Fibroblast of upper back skin (primary cell): ENCODE data around the gene NYAP1.
"Not testable (repeated sequence)": the region's sequence is repeated elsewhere in the genome, so short reads cannot be mapped to it uniquely, and the experiment has no call there.

Experiments
- DNase-seq: peaks from one replicate; pipeline ENCODE4 v3.0.0-alpha.2; 2013

The NYAP1 gene

DNA sequence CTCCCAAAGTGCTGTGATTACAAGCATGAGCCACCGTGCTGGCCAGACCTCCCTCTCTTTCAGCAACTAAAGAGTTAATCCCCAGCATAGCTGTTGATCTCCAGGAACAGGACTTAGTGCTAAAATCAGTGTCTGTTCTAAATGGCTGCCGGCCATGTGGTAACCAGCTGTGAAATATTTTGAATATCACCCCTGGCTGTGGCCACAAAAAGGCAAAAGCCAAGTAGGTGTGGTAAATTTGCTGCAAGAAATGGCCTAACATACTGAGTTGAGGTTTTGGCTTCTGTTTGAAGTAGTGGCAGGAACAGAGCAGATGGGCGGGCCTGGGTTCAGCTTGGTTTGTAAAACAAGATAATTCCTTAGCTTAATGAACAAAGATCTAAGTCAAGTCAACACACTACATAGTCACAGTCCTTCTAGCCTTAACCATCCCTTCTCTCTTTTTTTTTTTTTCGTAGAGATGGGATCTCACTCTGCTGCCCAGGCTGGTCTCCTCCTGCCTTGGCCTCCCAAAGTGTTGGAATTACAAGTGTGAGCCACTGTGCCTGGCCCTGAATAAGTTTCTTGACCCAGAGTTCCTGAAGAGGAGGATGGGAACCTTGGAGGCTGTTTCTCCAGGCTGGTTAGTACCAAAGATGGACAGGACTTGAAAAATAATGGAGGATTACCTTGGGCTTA is 32.5 kb downstream of the NYAP1 start:
- peak; percentile 99 for DNase-seq

DNA sequence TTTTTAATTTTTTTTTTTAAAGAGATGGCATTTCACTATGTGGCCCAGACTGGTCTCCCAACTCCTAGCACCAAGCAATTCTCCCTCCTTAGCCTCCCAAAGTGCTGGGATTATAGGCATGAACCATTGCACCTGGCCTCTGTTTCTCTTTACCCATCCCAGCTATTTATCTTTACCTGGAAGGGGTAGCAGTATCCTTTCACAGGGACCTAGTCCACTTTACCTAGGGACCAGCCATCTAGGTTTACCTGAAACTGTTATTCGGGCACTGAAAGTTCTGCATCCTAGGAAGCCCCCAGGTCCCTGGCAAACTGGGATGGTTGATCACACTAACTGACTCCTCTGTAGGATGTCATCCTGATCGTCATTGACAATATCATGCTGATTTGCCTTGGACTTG is 33.6 kb downstream of the NYAP1 start:
- no peak for DNase-seq

GRCh38 chr7:100519580-100519979 is 35.9 kb downstream of the NYAP1 start:
- DNase-seq, result no peak

DNA sequence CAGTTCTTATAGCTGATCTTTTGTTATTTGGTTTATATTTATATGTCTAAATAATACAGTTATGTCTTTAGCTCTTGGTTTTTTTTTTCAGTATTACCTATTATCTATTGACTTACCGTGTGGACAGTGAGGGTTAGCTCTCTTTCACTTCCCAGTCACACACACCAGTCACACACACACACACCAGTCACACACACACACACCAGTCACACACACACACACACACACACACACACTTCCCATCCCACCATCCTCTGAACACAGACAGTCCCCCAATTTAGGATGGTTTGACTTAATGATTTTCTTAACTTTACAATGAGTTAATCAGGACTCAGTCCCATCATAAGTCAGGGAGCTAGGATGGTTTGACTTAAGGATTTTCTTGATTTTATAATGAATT is 36.4 kb downstream of the NYAP1 start:
- DNase-seq, result no peak

- no peak for DNase-seq
Observed at GRCh38 chr7:100521076-100521475, 37.3 kb downstream of the NYAP1 start.

DNA sequence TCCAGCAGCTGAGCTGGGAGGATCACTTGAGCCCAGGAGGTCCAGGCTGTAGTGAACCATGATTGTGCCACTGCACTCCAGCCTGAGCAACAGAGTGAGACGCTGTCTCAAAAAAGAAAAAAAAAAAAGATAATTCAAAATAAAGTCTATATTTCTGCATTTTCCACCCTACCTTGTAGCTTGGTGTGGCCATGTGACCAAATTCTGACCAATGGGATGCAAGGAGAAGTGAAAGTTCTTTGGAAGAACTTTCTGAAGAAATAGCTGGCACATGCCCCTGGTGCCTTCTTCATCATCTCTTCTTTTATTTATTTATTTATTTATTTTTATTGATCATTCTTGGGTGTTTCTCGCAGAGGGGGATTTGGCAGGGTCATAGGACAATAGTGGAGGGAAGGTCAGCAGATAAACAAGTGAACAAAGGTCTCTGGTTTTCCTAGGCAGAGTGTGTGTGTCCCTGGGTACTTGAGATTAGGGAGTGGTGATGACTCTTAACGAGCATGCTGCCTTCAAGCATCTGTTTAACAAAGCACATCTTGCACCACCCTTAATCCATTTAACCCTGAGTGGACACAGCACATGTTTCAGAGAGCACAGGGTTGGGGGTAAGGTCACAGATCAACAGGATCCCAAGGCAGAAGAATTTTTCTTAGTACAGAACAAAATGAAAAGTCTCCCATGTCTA is 38.3 kb downstream of the NYAP1 start:
- DNase-seq, result not testable (repeated sequence)

GRCh38 chr7:100523192-100523591 is 39.5 kb downstream of the NYAP1 start:
- DNase-seq, result not testable (repeated sequence)

- not testable (repeated sequence) for DNase-seq
Observed at GRCh38 chr7:100528108-100528866, 44.6 kb downstream of the NYAP1 start.

DNA sequence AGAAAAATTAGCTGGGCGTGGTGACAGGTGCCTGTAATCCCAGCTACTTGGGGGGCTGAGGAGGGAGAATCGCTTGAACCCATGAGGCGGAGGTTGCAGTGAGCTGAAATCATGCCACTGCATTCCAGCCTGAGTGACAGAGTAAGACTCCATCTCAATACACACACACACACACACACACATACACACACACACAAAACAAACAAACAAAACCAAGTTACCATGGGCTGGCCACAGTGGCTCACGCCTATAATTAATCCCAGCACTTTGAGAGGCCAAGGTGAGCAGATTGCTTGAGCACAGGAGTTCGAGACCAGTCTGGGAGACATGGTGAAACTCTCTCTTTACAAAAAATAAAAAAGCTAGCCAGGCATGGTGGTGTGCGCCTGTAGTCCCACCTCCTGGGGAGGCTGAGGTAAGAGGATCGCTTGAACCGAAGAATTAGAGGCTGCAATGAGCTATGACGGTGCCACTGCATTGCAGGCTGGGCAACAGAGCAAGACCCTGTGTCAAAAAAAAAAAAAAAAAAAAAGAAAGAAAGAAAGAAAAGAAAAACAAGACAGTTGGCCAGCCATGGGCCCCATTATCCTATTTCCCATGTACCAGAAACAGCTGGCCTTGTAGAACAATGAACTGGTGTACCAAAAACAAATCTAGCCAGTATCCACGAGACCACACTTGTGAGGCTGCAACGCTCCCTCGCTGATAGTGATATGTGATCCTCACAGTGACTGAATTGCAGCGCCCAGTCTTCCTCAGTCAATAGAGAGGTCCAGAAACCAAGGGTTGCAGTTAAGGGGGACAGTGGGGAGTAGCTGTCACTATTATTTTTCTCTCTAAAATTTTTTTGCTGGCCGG is 48.7 kb downstream of the NYAP1 start:
- no peak for DNase-seq

DNA sequence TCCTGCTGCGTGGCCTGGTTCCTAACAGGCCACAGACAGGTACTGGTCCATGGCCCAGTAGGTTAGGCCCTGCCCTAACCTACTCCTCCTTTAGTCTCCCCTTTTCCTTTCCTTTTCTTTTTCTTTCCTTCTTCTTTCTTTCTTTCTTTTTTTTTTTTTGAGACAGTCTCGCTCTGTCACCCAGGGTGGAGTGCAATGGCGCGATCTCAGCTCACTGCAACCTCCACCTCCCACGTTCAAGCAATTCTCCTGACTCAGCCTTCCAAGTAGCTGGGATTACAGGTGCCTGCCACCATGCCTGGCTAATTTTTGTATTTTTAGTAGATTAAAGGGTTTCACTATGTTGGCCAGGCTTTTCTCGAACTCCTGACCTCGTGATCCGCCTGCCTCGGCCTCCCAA is 52.3 kb downstream of the NYAP1 start:
- DNase-seq, result not testable (repeated sequence)

DNA sequence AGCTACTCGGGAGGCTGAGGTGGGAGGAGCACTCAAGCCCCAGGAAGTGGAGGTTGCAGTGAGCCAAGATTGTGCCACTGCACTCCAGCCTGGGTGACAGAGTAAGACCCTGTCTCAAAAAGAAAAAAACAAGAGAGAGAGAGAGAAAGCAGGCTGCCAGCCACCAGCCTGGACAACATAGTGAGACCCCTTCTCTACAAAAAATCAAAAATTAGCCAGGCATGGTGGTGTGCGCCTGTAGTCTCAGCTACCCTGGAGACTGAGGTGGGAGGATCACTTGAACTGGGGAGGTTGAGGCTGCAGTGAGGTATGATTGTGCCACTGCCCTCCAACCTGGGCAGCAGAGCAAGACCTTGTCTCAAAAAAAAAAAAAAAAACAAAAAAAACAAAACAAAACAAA is 53.0 kb downstream of the NYAP1 start:
- not testable (repeated sequence) for DNase-seq

GRCh38 chr7:100538348-100538653 is 54.6 kb downstream of the NYAP1 start:
- DNase-seq, result no peak

DNA sequence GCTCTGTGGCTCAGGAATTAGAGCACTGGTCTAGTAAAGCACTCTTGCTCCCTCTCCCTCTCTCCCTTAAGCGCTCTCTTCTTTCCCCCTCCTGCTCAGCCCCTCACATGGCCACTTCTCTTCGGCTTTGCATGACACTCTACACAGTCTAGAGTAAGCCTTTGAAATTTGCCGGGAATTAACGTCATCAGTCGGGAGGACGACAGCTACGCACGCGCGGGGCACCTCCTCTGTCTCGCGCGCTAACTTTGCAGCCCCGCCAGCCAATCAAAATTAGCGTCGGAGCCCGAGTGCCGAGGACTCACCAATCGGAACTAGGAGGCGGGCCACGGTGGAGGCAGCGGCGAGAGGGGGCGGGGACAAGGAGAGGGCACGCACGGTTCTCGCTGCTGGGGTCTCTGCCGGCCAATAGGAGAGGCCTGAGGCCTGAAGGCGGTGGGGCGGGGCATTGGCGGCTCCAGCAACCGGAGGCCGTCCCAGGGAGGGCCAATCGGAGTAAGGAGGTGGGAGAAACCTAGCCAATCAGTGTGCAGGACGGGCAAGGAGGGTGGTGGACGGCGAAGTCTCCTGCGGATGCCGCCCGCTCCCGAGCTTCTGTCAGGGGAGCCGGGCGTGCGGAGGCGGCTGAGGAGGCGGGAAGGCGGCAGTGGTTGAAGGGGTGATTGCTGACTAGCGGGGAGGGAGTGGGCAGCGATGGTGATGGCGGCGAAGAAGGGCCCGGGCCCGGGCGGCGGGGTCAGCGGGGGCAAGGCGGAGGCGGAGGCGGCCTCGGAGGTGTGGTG is 55.1 kb downstream of the NYAP1 start, which contains the start of gene AGFG2:
Gene AGFG2 (plus strand): TSS at position 550 of the 782 bp plus-strand sequence. CDS start 144 bp downstream, at position 694.
- DNase-seq, result peak; percentile 100

DNA sequence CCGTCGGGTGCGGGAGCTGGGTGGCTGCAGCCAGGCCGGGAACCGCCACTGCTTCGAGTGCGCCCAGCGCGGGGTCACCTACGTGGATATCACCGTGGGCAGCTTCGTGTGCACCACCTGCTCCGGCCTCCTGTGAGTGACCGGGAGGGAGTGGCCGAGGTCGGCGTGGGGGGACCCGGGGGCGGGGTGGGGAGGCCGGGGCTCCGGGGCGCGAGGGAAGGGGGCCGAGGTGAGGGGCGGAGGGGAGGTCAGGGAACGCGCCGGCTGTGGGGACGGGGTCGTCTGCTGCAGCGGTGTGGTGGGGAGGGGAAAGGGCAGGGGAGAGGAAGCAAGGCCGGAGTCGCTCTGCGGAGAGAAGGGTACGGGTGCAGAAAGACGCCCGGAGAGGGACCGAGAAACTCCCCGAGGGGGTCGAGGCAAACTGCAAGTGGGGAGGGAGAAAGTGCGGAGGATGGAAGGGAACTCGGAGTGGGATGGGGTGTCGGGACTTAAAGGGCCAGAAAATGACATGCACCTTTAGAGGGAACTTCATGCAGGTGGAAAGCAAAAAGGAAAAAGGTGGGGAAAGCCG is 55.8 kb downstream of the NYAP1 start:
- no peak for DNase-seq

- DNase-seq, result no peak
Observed at GRCh38 chr7:100540073-100540723, 56.5 kb downstream of the NYAP1 start.

- DNase-seq, result not testable (repeated sequence)
Observed at GRCh38 chr7:100541309-100541708, 57.6 kb downstream of the NYAP1 start.

DNA sequence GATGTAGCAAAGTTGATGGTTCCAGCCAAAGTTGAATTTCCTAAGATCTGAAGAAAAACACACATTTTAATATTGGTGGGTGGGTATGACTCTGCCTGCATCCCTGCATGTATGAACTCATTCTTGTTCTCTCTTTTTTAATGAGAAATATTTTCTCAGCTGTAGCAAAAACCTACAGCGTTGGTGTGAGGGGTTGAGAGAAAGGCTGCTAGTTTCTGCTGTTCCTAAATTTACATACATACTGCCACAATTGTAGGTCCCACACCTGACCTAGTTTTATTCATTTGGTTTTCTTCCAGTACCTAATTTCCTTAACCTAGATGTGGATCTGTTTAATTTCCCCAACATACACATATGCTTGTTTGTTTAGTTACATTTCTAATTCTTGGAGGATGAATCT is 59.9 kb downstream of the NYAP1 start:
- no peak for DNase-seq

DNA sequence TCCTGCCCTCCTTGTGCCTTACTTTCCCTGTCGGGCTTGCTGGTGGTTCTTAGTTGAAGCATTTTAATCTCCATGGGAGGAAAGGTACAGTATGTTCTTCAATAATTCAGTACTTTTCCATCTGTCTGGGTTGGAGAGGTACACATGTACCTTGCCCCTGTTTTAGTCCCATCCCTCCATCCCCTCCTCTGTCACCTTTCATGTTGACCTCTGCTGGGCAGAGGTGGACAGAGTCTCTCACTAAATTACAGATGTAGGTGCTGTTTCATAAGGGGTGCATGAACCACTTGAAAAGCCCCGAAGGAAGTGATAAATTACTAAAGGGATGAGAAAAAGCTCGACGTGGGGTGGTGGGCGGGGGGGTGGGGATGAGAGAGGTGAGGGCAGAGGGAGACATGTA is 60.7 kb downstream of the NYAP1 start:
- DNase-seq, result no peak
